ENCODE data around the gene PRKAA2.

The PRKAA2 gene

DNA sequence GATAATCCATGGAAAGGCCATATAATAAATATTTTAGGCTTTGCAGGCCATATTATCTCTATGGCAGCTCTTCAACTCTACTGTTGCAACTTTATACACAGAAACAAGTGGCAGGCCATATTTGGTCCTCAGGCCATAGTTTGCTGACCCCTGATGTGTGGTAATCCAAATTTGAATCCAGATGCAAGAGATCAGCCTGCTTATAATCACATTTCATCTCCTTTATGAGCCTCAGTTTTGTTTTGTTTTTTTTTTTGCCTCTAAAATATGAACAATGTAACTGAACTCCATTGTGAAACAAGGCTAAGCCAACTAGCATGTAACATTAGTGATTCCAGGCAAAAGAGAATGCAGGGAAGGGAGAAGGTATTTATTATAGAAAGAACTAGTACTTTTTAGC lies 81.6 kb downstream of the PRKAA2 start:
- no peak for DNase-seq

GRCh38 chr1:56728964-56729363 lies 83.8 kb downstream of the PRKAA2 start:
- DNase-seq, result no peak

DNA sequence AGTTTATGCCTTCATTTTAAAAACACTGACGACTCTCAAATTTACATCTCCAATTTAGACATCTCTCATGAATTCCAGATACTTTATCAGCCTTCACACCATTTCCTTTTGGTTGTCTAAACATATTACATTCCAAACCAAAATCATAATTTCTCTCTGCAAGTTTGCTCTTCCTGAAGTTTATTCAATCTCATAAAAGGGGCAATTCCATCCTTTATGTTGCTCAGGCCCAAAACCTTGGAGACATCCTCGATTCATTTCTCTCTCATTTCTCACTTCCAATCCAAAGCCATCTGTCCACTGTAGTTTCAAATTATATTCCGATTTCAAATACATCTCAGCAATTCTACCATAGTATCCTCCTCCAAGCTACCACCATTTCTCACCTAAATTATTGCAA lies 100.1 kb downstream of the PRKAA2 start:
- DNase-seq, result no peak

DNA sequence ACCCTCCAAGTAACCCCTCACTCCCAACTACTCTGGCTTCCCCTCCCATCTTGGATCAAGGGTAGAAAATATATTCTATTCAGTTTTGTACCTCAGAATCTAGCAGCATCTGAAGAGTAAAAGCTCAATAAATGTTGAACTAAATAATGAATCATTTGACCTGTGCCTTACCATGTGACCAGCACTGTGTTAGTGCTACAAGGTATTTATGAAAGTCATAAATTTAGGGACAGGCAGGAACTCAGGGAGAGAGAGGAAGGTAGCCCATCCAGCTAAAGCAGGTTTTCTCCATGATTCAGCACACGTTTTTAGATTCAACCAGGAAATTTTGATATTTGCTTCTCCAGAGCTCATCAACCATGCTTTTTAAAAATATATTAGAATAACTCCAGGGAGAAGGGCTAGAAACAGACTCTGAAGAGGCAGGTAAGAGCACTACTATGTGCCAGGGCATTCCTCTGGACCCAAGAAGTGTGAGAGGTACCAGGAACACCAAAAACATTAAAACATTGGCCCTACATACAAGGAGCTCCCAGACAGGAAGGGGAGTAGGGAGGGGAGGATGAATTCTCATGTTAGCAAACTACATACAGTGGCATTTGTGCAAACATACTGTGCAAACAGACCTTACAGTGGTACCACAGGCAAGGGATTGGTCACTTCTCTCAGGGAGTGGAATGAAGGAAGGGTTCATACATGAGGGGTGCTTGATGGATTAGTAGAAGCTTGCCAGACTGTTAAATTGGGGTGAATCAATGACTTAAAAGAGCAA lies 109.8 kb downstream of the PRKAA2 start:
- DNase-seq, result no peak

- no peak for DNase-seq
Measured at GRCh38 chr1:56755911-56756310, 110.8 kb downstream of the PRKAA2 start.

- DNase-seq, result no peak
Measured at GRCh38 chr1:56758135-56758534, 113.0 kb downstream of the PRKAA2 start.

- DNase-seq, result no peak
Measured at GRCh38 chr1:56758794-56759193, 113.7 kb downstream of the PRKAA2 start.
